Small intestine (tissue), 16 donors: ENCODE measurements around the gene NCAPH2. TPM values are rescaled to one million over a fixed set of nuclear protein-coding genes. Genes with fewer than 3 reads are reported as not detected.

Experiments
- DNase-seq, 2 donors: peaks; one replicate each; pipeline versions ENCODE4 v3.0.0 to v3.0.0-alpha.2; 2013
- FAIRE-seq: peaks from 2 replicates; lab custom pipeline; 2012; peaks lifted over from hg19 to GRCh38; lab: Jason Lieb, UNC
- H3K27ac ChIP-seq, 3 donors: one replicate each; pipeline ENCODE4 v1.5.1; 2013; ENCODE audit warnings: low read length in 2 of 3, mild to moderate bottlenecking in 2 of 3, control low read depth in 1 of 3, inconsistent platforms in 1 of 3, low read depth in 1 of 3, moderate library complexity in 1 of 3
- H3K27me3 ChIP-seq, 3 donors: one replicate each; pipeline ENCODE4 v1.6.1; 2013; ENCODE audit warnings: low read length in 3 of 3, inconsistent platforms in 1 of 3; ENCODE audit not compliant: control insufficient read depth in 3 of 3, insufficient read depth in 3 of 3
- H3K36me3 ChIP-seq, 3 donors: one replicate each; pipeline ENCODE4 v1.6.1; 2013; ENCODE audit warnings: low read length in 3 of 3, inconsistent platforms in 1 of 3, low read depth in 1 of 3, mild to moderate bottlenecking in 1 of 3, moderate library complexity in 1 of 3; ENCODE audit not compliant: control insufficient read depth in 3 of 3, insufficient read depth in 2 of 3
- H3K4me1 ChIP-seq, 3 donors: one replicate each; pipeline ENCODE4 v1.6.1; 2013; ENCODE audit warnings: low read length in 2 of 3, inconsistent platforms in 1 of 3, low read depth in 1 of 3, mild to moderate bottlenecking in 1 of 3, moderate library complexity in 1 of 3; ENCODE audit not compliant: control insufficient read depth in 3 of 3, insufficient read depth in 2 of 3
- H3K4me3 ChIP-seq, 3 donors: one replicate each; pipeline ENCODE4 v1.5.1; 2013; ENCODE audit warnings: low read length in 3 of 3, control low read depth in 1 of 3, inconsistent platforms in 1 of 3, low read depth in 1 of 3, mild to moderate bottlenecking in 1 of 3, moderate library complexity in 1 of 3
- H3K9me3 ChIP-seq, 2 donors: one replicate each; pipeline ENCODE4 v1.6.1; 2013; ENCODE audit warnings: low read depth in 1 of 2, low read length in 1 of 2; ENCODE audit not compliant: control insufficient read depth in 2 of 2, insufficient read depth in 1 of 2
- WGBS, 3 donors: extraction: QIAGEN DNeasy Blood & Tissue Kit; methylation state at CpG; one replicate each; pipeline ENCODE4 v1.1.7; 2013; 5-methylcytosine and 5-hydroxymethylcytosine counted together
- long read RNA-seq, 10 donors: transcript quantifications; one replicate each; lab custom pipeline, GENCODE V29; 2026
- polyA plus RNA-seq, 4 donors: library from polyadenylated mRNA; stranded (reverse) in 3 of 4; unstranded in 1 of 4; fragments of 200-250 nt in 3 of 4; fragments of 120-200 nt in 1 of 4; gene quantifications; one replicate each; pipeline versions ENCODE4 v1.2.1 to v1.2.3, GENCODE V29; 2013
- donor health status: healthy with polysubstance abuse.
- donor health status: control.
- donor health status: control.
- donor health status: Bipolar disorder and iron deficiency.
- donor health status: healthy.

The NCAPH2 gene
- 10 to 100 TPM; 29.3 to 45.9 (median 39.8) TPM for polyA plus RNA-seq
- long read RNA-seq, donor 1, partial matches to known transcripts = 0 of 4 reads
- long read RNA-seq, donor 1, other reads (novel, unspliced or antisense) = 0 of 4 reads
- long read RNA-seq, donor 2, partial matches to known transcripts = 30 of 32 reads
- long read RNA-seq, donor 2, other reads (novel, unspliced or antisense) = 0 of 32 reads
- long read RNA-seq, donor 3, partial matches to known transcripts = 13 of 30 reads
- long read RNA-seq, donor 3, other reads (novel, unspliced or antisense) = 16 of 30 reads
- long read RNA-seq, donor 4 = 0 reads
- long read RNA-seq, donor 5, partial matches to known transcripts = 13 of 13 reads
- long read RNA-seq, donor 5, other reads (novel, unspliced or antisense) = 0 of 13 reads
- long read RNA-seq, donor 6, partial matches to known transcripts = 17 of 20 reads
- long read RNA-seq, donor 6, other reads (novel, unspliced or antisense) = 0 of 20 reads
- long read RNA-seq, donor 7, transcript NCAPH2-205 (20 exons, 2,037 nt) = major isoform, 9 of 24 reads
- long read RNA-seq, donor 7, partial matches to known transcripts = 10 of 24 reads
- long read RNA-seq, donor 7, other reads (novel, unspliced or antisense) = 0 of 24 reads
- long read RNA-seq, donor 8 = 0 reads
- long read RNA-seq, donor 9 = 0 reads
- long read RNA-seq, donor 10, transcript NCAPH2-205 (20 exons, 2,037 nt) = major isoform, 7 of 29 reads
- long read RNA-seq, donor 10, partial matches to known transcripts = 20 of 29 reads
- long read RNA-seq, donor 10, other reads (novel, unspliced or antisense) = 0 of 29 reads

GRCh38 chr22:50507991-50508884 lies at the start of gene NCAPH2:
Gene NCAPH2 (plus strand): TSS chr22:50508224. CDS start chr22:50508338, 114 bp downstream.
- 0 to 1% (median 1%) methylated on average over 67 to 76 of the region's 76 CpGs for WGBS, 3 donors
- H3K27me3 ChIP-seq = no peaks in the 10 kb centered on the region
- H3K9me3 ChIP-seq = no peaks in the 10 kb centered on the region
- peaks cover 3 to 36% (median 3%) of the 10 kb centered on the region in 3 donors for H3K36me3 ChIP-seq
- FAIRE-seq (no peak), DNase-seq (peak; percentile 98 to 100)
- peaks cover 0 to 18% (median 0%) of the 10 kb centered on the region in 3 donors for H3K4me1 ChIP-seq
- peak within 1 kb of the TSS; percentile 73 to 100 (median 86) for H3K4me3 ChIP-seq
- peak within 1 kb of the TSS; percentile 84 to 97 (median 87) for H3K27ac ChIP-seq

- Histone ChIP-seq H3K27me3 (no peaks in the 10 kb centered on the region), H3K4me1 (no peaks in the 10 kb centered on the region), H3K4me3 (no peak overlapping the region), H3K9me3 (no peaks in the 10 kb centered on the region), H3K36me3 (peaks cover 41 to 99% (median 46%) of the 10 kb centered on the region in 3 donors), H3K27ac (no peak overlapping the region)
- no peak for FAIRE-seq
- DNase-seq = no peak
- WGBS, 3 donors = 90 to 94% (median 92%) methylated on average over 22 of the region's 22 CpGs
Measured at GRCh38 chr22:50459016-50459415, 49.0 kb upstream of the NCAPH2 start.

DNA sequence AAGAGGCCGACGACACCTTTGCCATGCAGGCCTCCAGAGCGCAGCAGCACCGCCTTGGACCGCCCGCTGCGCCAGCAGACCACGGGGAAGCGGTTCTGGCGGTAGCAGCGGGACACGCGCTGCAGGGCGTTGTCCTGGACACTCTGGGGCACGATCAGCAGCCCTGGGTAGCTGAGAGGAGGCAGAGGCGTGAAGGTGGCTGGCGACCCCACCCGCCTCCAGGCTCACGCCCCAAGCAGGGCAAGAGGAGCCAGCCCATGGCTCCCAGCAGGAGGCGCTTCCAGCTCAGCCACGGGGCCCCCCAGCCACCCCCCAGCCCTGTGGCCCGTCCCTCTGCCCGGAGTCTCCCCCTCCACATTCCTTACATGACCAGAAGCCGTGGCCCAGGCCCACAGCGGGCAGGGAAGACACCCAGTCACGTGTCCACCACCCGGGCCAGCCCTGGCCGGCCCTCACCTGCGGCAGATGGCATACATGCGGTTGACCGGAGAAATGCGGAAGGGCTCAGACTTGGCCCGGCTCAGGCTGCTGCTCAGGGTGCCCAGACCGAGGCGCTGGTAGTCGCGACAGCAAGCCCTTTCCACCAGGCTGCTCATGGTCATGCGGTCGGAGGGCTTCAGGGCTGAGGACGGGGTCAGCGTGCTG lies 48.4 kb upstream of the NCAPH2 start:
- DNase-seq = no peak
- Histone ChIP-seq H3K36me3 (peaks cover 39 to 99% (median 45%) of the 10 kb centered on the region in 3 donors), H3K4me3 (no peak overlapping the region), H3K9me3 (no peaks in the 10 kb centered on the region), H3K27ac (no peak overlapping the region), H3K27me3 (no peaks in the 10 kb centered on the region), H3K4me1 (no peaks in the 10 kb centered on the region)
- WGBS, 3 donors = 93 to 96% (median 94%) methylated on average over 38 to 41 of the region's 41 CpGs
- FAIRE-seq = no peak

DNA sequence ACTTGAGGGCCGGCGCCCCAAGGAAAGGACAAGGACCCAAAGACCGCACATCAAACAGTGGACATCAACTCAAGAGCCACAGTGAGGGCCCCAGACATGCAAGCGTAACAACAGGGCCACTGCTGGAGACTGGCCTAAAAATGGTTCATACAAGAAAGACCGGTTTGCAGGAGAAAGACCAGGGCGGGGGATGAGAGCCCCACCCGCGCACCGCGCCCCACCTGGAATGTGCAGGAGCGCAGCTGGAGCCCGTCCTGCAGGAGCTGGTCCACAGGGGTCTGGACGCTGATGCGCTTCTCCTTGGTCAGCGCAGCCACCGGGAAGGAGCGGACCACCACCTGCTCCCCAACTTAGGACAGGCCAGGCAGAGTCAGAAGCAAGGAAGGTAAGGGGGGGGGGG lies 47.1 kb upstream of the NCAPH2 start:
- Histone ChIP-seq H3K4me3 (no peak overlapping the region), H3K27ac (no peak overlapping the region), H3K36me3 (peaks cover 44 to 99% (median 49%) of the 10 kb centered on the region in 3 donors), H3K27me3 (no peaks in the 10 kb centered on the region), H3K4me1 (no peaks in the 10 kb centered on the region), H3K9me3 (no peaks in the 10 kb centered on the region)
- FAIRE-seq (no peak), DNase-seq (no peak)
- 88 to 99% (median 94%) methylated on average over 16 to 17 of the region's 17 CpGs for WGBS, 3 donors

GRCh38 chr22:50461536-50461935 lies 46.5 kb upstream of the NCAPH2 start:
- H3K9me3 ChIP-seq = no peaks in the 10 kb centered on the region
- H3K27me3 ChIP-seq = no peaks in the 10 kb centered on the region
- DNase-seq = no peak
- no peak overlapping the region for H3K4me3 ChIP-seq
- 93 to 98% (median 94%) methylated on average over 22 to 26 of the region's 26 CpGs for WGBS, 3 donors
- H3K4me1 ChIP-seq = no peaks in the 10 kb centered on the region
- no peak overlapping the region for H3K27ac ChIP-seq
- FAIRE-seq = no peak
- peaks cover 44 to 99% (median 54%) of the 10 kb centered on the region in 3 donors for H3K36me3 ChIP-seq

GRCh38 chr22:50461979-50462540 lies 46.0 kb upstream of the NCAPH2 start:
- Histone ChIP-seq H3K9me3 (no peaks in the 10 kb centered on the region), H3K27ac (no peak overlapping the region), H3K4me3 (no peak overlapping the region), H3K36me3 (peaks cover 43 to 99% (median 58%) of the 10 kb centered on the region in 3 donors), H3K4me1 (no peaks in the 10 kb centered on the region), H3K27me3 (no peaks in the 10 kb centered on the region)
- DNase-seq = no peak
- FAIRE-seq = no peak
- WGBS, 3 donors = 92 to 95% (median 94%) methylated on average over 28 to 30 of the region's 30 CpGs

DNA sequence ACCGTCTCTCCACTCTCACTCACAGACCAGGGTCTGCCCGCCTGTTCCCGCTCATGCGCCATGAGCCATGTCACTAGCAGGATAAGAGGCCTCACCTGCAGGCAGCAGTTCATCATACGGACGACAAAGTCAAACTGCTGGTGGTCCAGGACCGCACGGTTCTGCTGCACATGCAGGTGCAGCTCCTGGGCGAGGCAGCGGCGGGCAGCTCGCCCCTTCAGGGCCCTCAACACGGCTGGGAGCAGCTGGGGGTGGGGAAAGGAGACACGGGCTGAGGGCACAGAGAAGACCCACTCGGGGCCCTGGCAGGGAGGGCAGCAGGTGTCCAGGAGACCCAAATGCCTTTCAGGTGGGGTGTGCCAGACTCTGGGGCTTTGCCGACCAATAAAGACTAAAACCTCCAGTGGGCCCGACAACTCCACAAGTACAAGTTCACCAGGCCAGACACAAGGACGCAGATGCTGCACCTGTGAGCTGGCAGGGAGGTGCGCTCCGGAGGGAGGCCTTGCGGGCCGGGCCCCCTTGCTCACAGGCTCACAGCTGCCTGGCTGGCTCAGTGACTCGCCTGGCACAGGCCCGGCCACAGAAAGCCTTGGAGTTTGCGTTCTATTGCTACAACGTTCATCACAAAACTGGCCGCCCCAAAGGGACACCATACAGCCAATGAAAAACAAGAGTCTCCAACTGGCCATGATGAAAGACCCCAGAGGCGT lies 44.7 kb upstream of the NCAPH2 start:
- no peaks in the 10 kb centered on the region for H3K9me3 ChIP-seq
- H3K4me3 ChIP-seq = no peak overlapping the region
- H3K27ac ChIP-seq = no peak overlapping the region
- FAIRE-seq = no peak
- peaks cover 37 to 100% (median 63%) of the 10 kb centered on the region in 3 donors for H3K36me3 ChIP-seq
- no peaks in the 10 kb centered on the region for H3K27me3 ChIP-seq
- DNase-seq = no peak
- H3K4me1 ChIP-seq = no peaks in the 10 kb centered on the region
- 92 to 94% (median 93%) methylated on average over 28 of the region's 28 CpGs for WGBS, 3 donors
